ENCODE measurements around the gene CHID1. TPM values are rescaled to one million over a fixed set of nuclear protein-coding genes. Genes with fewer than 3 reads are reported as not detected.

CHID1 gene
- total RNA-seq, 1 donor = 42.3 TPM

DNA sequence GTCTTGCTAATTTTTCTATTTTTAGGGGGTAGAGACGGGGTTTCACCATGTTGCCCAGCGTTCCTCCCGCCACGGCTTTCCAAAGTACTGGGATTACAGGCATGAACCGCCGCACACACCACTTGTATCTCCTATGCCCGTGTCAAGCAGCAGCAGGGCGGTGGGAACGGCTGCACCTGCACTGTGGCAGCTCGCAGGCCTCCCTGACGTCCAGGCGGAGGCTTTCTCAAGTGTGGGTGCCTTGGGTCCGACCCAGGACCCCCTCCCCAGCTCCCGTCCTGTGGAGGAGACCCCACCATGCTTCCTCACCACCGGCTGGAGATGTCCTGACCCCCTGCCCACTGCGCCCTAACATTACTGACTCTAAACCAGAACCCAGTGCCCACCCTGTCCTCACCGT, 42.2 kb downstream of the CHID1 start:
- no peak for TF ChIP-seq CTCF (IDR thresholded peaks at IDR 0.05; ENCODE audit: insufficient read depth, low read depth, low read length)
- no peak overlapping the region for H3K4me3 ChIP-seq (ENCODE audit: low read depth, low read length)
- no peak for DNase-seq (ENCODE audit: low read depth)

GRCh38 chr11:867856-868358, 42.7 kb downstream of the CHID1 start:
- TF ChIP-seq CTCF (IDR thresholded peaks at IDR 0.05; ENCODE audit: insufficient read depth, low read depth, low read length) = no peak
- DNase-seq (ENCODE audit: low read depth) = no peak

DNA sequence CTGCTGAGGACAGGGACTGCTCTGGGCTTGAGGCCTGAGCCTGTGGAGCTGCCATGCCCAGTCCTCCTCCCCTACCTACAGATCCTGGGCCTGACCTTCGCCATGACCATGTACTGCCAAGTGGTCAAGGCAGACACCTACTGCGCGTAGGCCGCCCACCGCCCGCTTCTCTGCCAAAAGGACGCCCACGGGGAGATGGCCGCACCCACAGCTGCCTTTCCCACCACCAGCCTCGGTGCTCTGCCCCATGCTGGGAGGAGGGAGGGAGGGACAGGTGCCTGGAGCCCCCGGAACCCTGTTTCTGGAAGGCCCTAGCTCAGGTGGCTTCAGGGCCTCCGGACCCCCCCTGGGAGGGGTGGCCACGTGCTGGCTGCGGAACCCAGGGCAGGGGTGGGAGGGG, 44.1 kb downstream of the CHID1 start:
- H3K4me3 ChIP-seq (ENCODE audit: low read depth, low read length) = no peak overlapping the region
- TF ChIP-seq CTCF (IDR thresholded peaks at IDR 0.05; ENCODE audit: insufficient read depth, low read depth, low read length) = no peak
- DNase-seq (ENCODE audit: low read depth) = no peak

More at GRCh38 chr11:867856-868358, 42.7 kb downstream of the CHID1 start:
- no peak overlapping the region for H3K4me3 ChIP-seq (ENCODE audit: low read depth, low read length)

DNA sequence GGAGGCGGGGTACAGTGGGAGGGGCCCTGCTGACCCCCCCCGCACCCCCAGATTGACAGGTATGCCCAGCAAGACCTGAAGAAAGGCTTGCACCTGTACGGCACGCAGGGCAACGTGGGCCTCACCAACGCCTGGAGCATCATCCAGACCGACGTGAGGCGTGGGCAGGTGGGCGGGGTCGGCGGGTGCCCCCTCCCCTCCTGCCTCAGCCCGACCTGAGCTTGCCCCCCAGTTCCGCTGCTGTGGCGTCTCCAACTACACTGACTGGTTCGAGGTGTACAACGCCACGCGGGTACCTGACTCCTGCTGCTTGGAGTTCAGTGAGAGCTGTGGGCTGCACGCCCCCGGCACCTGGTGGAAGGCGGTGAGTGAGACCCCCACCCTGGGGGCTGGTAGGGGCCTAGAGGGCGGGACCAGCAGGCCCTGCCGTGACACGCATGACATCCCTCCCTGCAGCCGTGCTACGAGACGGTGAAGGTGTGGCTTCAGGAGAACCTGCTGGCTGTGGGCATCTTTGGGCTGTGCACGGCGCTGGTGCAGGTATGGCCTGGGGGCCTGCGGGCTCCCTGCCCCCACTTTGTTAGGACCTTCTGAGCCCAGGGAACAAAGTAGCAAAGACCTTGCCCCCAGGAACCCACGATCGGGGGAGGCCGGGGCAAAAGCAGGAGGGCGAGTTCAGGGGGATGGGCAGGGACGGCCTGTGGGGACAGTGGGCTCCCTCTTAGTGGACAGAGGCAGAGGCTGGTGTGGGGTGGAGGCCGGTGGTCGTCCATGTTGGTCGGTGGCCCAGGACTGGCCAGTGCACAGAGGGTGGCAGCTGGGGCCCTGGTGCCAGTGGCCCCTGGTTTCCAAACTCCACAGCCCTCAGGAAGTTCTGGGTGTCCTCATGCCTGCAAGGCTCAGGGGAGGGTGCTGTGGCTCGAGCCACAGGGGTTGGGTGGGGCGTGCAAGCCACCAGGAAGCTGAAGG, 44.9 kb downstream of the CHID1 start:
- no peak for TF ChIP-seq CTCF (IDR thresholded peaks at IDR 0.05; ENCODE audit: insufficient read depth, low read depth, low read length)
- H3K4me3 ChIP-seq (ENCODE audit: low read depth, low read length) = no peak overlapping the region
- no peak for DNase-seq (ENCODE audit: low read depth)

DNA sequence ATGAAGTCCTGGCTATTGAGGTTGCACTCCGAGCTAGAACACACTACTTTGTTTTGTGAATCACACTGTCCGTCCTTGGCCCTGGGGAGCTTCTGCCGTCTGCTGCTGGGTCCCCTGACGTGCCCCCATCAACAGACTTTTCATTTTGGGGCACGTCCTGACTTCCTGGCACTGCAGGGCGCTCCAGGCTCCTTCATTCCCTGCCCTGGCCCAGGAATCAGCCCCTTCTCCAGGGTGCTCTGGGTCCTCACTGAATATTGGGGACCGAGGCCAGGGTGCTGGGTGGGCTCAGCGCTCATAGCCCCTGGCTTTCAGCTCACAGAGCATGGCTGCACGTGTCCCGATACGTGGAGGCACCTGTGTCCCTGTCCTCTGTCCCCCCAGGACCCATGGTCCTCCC, 45.7 kb downstream of the CHID1 start:
- no peak for TF ChIP-seq CTCF (IDR thresholded peaks at IDR 0.05; ENCODE audit: insufficient read depth, low read depth, low read length)

GRCh38 chr11:863910-864827, 46.4 kb downstream of the CHID1 start:
- TF ChIP-seq CTCF (IDR thresholded peaks at IDR 0.05; ENCODE audit: insufficient read depth, low read depth, low read length) = no peak
- DNase-seq (ENCODE audit: low read depth) = no peak
- no peak overlapping the region for H3K4me3 ChIP-seq (ENCODE audit: low read depth, low read length)

More for the DNA sequence above, 45.7 kb downstream of the CHID1 start:
- DNase-seq (ENCODE audit: low read depth) = no peak
- H3K4me3 ChIP-seq (ENCODE audit: low read depth, low read length) = no peak overlapping the region

All from fibroblast of villous mesenchyme (primary cell).